ENCODE measurements around the gene SEMA6C. TPM values are rescaled to one million over a fixed set of nuclear protein-coding genes. Genes with fewer than 3 reads are reported as not detected.

The SEMA6C gene
- polyA plus RNA-seq, 3 donors = 0.39 to 1.4 (median 0.97) TPM

DNA sequence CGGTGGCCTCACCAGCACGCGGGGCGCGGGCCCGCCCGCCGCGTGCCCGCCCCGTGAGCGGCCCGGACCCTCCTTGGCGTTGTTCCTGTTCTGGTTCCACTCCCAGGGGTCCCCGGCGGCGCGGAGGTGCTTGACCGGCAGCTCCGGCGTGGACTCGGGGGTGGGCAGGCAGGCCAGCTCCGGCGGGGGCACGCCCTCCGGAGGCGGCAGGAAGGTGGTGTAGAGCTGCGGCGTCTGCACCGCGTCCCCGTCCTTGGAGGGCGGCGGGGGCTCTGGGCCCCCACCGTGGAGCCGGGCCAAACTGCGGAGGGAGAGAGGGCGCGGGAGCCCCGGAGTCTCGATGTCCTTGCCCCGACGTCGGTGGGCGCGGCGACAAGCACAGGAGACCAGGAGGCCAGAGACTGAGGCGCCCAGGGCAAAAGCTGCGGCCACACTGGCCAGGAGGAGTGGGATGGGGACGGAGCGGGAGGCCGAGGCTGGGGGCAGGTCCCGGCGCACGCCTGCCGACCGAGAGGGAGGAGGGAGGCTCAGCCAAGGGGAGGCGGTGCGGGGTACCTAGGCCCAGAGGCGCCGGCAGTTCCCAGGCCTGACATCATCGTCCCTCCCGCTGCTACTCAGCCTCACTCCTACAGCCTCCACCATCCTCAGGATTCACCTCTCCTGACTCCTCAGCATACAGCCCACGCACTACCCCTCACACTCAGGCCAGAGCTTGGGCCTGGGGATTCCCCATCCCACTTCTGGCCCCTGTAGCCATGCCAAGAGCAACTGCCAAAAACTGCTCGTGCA lies 13.2 kb downstream of the SEMA6C start:
- Mint-ChIP-seq H3K36me3 (no peaks in the 10 kb centered on the region), H3K4me3 (peak overlapping the region in 1 of 2 donors; percentile 50), H3K27me3 (ENCODE audit: low read depth in 3 of 3) (peaks cover 10 to 14% (median 12%) of the 10 kb centered on the region in 3 donors), H3K27ac (no peak overlapping the region), H3K9me3 (peaks cover 0 to 6% (median 0%) of the 10 kb centered on the region in 7 donors), H3K4me1 (peaks cover 15% of the 10 kb centered on the region)
- DNase-seq = no peak
- Histone ChIP-seq H3K9me3 (replicated peaks in 1 of 2; ENCODE audit: control insufficient read depth in 1 of 2, insufficient read depth in 1 of 2, low read length in 2 of 2) (no peaks in the 10 kb centered on the region), H3K9ac (ENCODE audit: insufficient read depth, low read length, poor library complexity, severe bottlenecking) (no peak overlapping the region), H3K27ac (ENCODE audit: low read depth in 1 of 2, low read length in 2 of 2) (no peak overlapping the region), H3K36me3 (replicated peaks in 1 of 2; ENCODE audit: control insufficient read depth in 1 of 2, insufficient read depth in 2 of 2, low read length in 2 of 2) (no peaks in the 10 kb centered on the region), H3K4me1 (ENCODE audit: control insufficient read depth in 1 of 2, insufficient read depth in 2 of 2, low read length in 2 of 2) (peaks cover 14 to 16% of the 10 kb centered on the region in 2 donors), H3K27me3 (ENCODE audit: control insufficient read depth in 2 of 2, insufficient read depth in 2 of 2, low read length in 2 of 2) (peaks cover 0 to 8% of the 10 kb centered on the region in 2 donors), H3K4me2 (replicated peaks; ENCODE audit: extremely low read depth, low read length, poor library complexity, severe bottlenecking) (no peak overlapping the region), H3K4me3 (replicated peaks in 1 of 3; ENCODE audit: low read depth in 2 of 3, low read length in 3 of 3) (no peak overlapping the region), H2AFZ (ENCODE audit: insufficient read depth, low read depth, low read length, poor library complexity, severe bottlenecking) (no peak overlapping the region), H4K20me1 (ENCODE audit: insufficient read depth, low read length) (no peaks in the 10 kb centered on the region), H3K79me2 (ENCODE audit: insufficient read depth, low read length) (no peaks in the 10 kb centered on the region)
- 97% methylated on average over 59 of the region's 65 CpGs for WGBS (ENCODE audit: insufficient coverage)
- intact Hi-C loops (cut with micrococcal nuclease) = no loop called here
- TF ChIP-seq, protein P1, sequence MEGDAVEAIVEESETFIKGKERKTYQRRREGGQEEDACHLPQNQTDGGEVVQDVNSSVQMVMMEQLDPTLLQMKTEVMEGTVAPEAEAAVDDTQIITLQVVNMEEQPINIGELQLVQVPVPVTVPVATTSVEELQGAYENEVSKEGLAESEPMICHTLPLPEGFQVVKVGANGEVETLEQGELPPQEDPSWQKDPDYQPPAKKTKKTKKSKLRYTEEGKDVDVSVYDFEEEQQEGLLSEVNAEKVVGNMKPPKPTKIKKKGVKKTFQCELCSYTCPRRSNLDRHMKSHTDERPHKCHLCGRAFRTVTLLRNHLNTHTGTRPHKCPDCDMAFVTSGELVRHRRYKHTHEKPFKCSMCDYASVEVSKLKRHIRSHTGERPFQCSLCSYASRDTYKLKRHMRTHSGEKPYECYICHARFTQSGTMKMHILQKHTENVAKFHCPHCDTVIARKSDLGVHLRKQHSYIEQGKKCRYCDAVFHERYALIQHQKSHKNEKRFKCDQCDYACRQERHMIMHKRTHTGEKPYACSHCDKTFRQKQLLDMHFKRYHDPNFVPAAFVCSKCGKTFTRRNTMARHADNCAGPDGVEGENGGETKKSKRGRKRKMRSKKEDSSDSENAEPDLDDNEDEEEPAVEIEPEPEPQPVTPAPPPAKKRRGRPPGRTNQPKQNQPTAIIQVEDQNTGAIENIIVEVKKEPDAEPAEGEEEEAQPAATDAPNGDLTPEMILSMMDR (IDR thresholded peaks at IDR 0.05) = no peak

DNA sequence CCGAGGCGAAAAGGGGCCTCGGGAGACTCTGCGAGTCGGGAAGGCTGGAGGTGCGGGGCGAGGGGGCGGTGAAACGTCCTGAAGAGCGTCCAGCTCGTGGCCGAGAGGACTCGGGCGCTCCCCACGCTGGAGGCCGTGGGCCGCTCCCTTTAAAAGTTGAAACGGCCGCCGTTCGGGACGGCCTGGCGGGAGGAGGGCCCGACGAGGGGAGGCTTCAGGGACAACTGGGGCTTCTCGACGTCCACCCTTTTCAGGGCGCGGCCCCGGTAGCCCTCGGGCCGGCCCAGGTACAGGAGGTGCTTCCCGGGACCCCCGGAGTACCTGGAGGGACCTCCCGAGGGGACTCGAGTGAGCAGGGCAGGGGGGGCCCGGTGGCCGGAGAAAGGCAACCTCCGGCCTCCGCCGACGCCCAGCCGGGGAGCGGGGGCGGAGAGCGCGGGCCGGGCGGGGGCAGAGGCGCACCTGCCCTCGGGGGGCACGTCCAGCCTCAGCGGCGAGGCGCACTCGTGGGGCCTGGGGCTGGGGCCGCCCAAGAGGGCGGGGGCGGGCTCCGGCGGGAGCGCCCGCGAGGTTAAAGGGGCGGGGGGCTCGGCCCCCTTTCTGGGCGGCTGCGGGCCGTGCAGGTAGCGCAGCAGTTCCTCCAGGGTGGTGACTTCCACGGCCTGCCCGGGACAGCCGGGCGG lies 14.0 kb downstream of the SEMA6C start:
- no peak overlapping the region for H3K9ac ChIP-seq (ENCODE audit: insufficient read depth, low read length, poor library complexity, severe bottlenecking)
- no peak for DNase-seq
- H4K20me1 ChIP-seq (ENCODE audit: insufficient read depth, low read length) = no peaks in the 10 kb centered on the region
- no peaks in the 10 kb centered on the region for H3K9me3 ChIP-seq (replicated peaks in 1 of 2; ENCODE audit: control insufficient read depth in 1 of 2, insufficient read depth in 1 of 2, low read length in 2 of 2)
- no peak overlapping the region for H3K27ac Mint-ChIP-seq
- H3K4me3 Mint-ChIP-seq = peak overlapping the region in 1 of 2 donors; percentile 7
- WGBS (ENCODE audit: insufficient coverage) = 91% methylated on average over 74 of the region's 74 CpGs
- H3K4me3 ChIP-seq (replicated peaks in 1 of 3; ENCODE audit: low read depth in 2 of 3, low read length in 3 of 3) = no peak overlapping the region
- peaks cover 14 to 16% of the 10 kb centered on the region in 2 donors for H3K4me1 ChIP-seq (ENCODE audit: control insufficient read depth in 1 of 2, insufficient read depth in 2 of 2, low read length in 2 of 2)
- no peaks in the 10 kb centered on the region for H3K36me3 ChIP-seq (replicated peaks in 1 of 2; ENCODE audit: control insufficient read depth in 1 of 2, insufficient read depth in 2 of 2, low read length in 2 of 2)
- H2AFZ ChIP-seq (ENCODE audit: insufficient read depth, low read depth, low read length, poor library complexity, severe bottlenecking) = no peak overlapping the region
- TF ChIP-seq, protein P1 (IDR thresholded peaks at IDR 0.05) = no peak
- H3K4me1 Mint-ChIP-seq = peaks cover 15% of the 10 kb centered on the region
- no peaks in the 10 kb centered on the region for H3K36me3 Mint-ChIP-seq
- H3K27me3 ChIP-seq (ENCODE audit: control insufficient read depth in 2 of 2, insufficient read depth in 2 of 2, low read length in 2 of 2) = peaks cover 0 to 8% of the 10 kb centered on the region in 2 donors
- peaks cover 10 to 14% (median 11%) of the 10 kb centered on the region in 3 donors for H3K27me3 Mint-ChIP-seq (ENCODE audit: low read depth in 3 of 3)
- H3K9me3 Mint-ChIP-seq = peaks cover 0 to 6% (median 0%) of the 10 kb centered on the region in 7 donors
- H3K4me2 ChIP-seq (replicated peaks; ENCODE audit: extremely low read depth, low read length, poor library complexity, severe bottlenecking) = no peak overlapping the region
- no peaks in the 10 kb centered on the region for H3K79me2 ChIP-seq (ENCODE audit: insufficient read depth, low read length)
- H3K27ac ChIP-seq (ENCODE audit: low read depth in 1 of 2, low read length in 2 of 2) = no peak overlapping the region
- intact Hi-C loops (cut with micrococcal nuclease) = no loop called here

Measured in CD14-positive monocyte (primary cell).